GM23338 (cell line): Measurements from ENCODE around the gene RAB37. TPM values are rescaled to one million over a fixed set of nuclear protein-coding genes. Genes with fewer than 3 reads are reported as not detected.

Experiments used
- ATAC-seq: fragments of 200-7000 bp; cut with Tn5 transposase; 3 replicates; pipeline ENCODE4 v1.9.1; 2020
- DNase-seq: peaks from one replicate; pipeline ENCODE4 v3.0.0-alpha.2; 2015; ENCODE audit warnings: low spot score
- H2AFZ ChIP-seq: fragments of 200-600 bp; sonication (generic); 2 replicates; pipeline ENCODE4 v1.8.0; 2016; ENCODE audit warnings: antibody characterized with exemption, mild to moderate bottlenecking, moderate library complexity
- H3F3A ChIP-seq: fragments of 200-600 bp; sonication (generic); replicated peaks from 2 replicates; pipeline ENCODE4 v1.8.0; 2017; ENCODE audit warnings: antibody characterized with exemption, mixed run types, low read depth
- H3K27ac ChIP-seq: fragments of 200-600 bp; sonication (generic); 2 replicates; pipeline ENCODE4 v1.6.1; 2016; ENCODE audit warnings: low read depth
- H3K27me3 ChIP-seq: fragments of 200-600 bp; sonication (generic); 2 replicates; pipeline ENCODE4 v1.8.0; 2016; ENCODE audit warnings: mild to moderate bottlenecking, mixed run types, moderate library complexity; ENCODE audit not compliant: insufficient read depth
- H3K36me3 ChIP-seq: fragments of 200-600 bp; sonication (generic); 2 replicates; pipeline ENCODE4 v1.8.0; 2016; ENCODE audit warnings: mild to moderate bottlenecking; ENCODE audit not compliant: insufficient read depth
- H3K4me1 ChIP-seq: fragments of 200-600 bp; sonication (generic); 2 replicates; pipeline ENCODE4 v1.8.0; 2016; ENCODE audit warnings: mild to moderate bottlenecking, moderate library complexity; ENCODE audit not compliant: insufficient read depth
- H3K4me2 ChIP-seq: fragments of 200-600 bp; sonication (generic); 2 replicates; pipeline ENCODE4 v1.7.1; 2017; ENCODE audit warnings: mixed run types
- H3K4me3 ChIP-seq: fragments of 200-600 bp; sonication (generic); 2 replicates; pipeline ENCODE4 v1.6.1; 2016; ENCODE audit warnings: mixed run types
- H3K79me2 ChIP-seq: fragments of 200-600 bp; sonication (generic); replicated peaks from 2 replicates; pipeline ENCODE4 v1.8.0; 2017; ENCODE audit warnings: mild to moderate bottlenecking; ENCODE audit not compliant: insufficient read depth
- H3K9me2 ChIP-seq: fragments of 200-600 bp; sonication (generic); 2 replicates; pipeline ENCODE4 v1.8.0; 2017; ENCODE audit not compliant: insufficient read depth
- H4K20me1 ChIP-seq: fragments of 200-600 bp; sonication (generic); replicated peaks from 2 replicates; pipeline ENCODE4 v1.8.0; 2017; ENCODE audit warnings: mild to moderate bottlenecking; ENCODE audit not compliant: insufficient read depth
- H3K27ac Mint-ChIP-seq: 2 replicates; pipeline ENCODE4 v1.8.0; 2020; ENCODE audit warnings: inconsistent platforms, mild to moderate bottlenecking, moderate library complexity, mixed read lengths
- H3K27me3 Mint-ChIP-seq: 3 replicates; pipeline ENCODE4 v1.8.0; 2022; ENCODE audit warnings: low read depth, mild to moderate bottlenecking, moderate library complexity, mixed read lengths, inconsistent platforms; ENCODE audit not compliant: insufficient read depth, poor library complexity
- H3K36me3 Mint-ChIP-seq: 3 replicates; pipeline ENCODE4 v1.8.0; 2021; ENCODE audit warnings: low read depth, mild to moderate bottlenecking, inconsistent platforms, moderate library complexity, mixed read lengths
- H3K4me1 Mint-ChIP-seq: 3 replicates; pipeline ENCODE4 v1.8.0; 2020; ENCODE audit warnings: mild to moderate bottlenecking, inconsistent platforms, mixed read lengths
- H3K4me3 Mint-ChIP-seq: 3 replicates; pipeline ENCODE4 v1.8.0; 2021; ENCODE audit warnings: moderate library complexity, mild to moderate bottlenecking, inconsistent platforms, mixed read lengths
- H3K9me3 Mint-ChIP-seq: 3 replicates; pipeline ENCODE4 v1.8.0; 2020; ENCODE audit warnings: moderate library complexity, mild to moderate bottlenecking, inconsistent platforms, mixed read lengths
- CREB1 ChIP-seq: fragments of 250-450 bp; sonication (Bioruptor Pico); IDR thresholded peaks from 2 replicates; pipeline ENCODE4 v1.5.0; 2020; ENCODE audit warnings: low read depth, mild to moderate bottlenecking, moderate library complexity
- EZH2 ChIP-seq: fragments of 200-600 bp; sonication (generic); IDR thresholded peaks from one replicate; pipeline ENCODE4 v1.8.0; 2017; ENCODE audit warnings: antibody characterized with exemption, mild to moderate bottlenecking, low read depth; ENCODE audit not compliant: unreplicated experiment
- EZH2phosphoT487 ChIP-seq: fragments of 200-600 bp; sonication (generic); IDR thresholded peaks from one replicate; pipeline ENCODE4 v1.8.1; 2018; ENCODE audit warnings: antibody characterized with exemption; ENCODE audit not compliant: unreplicated experiment
- JUNB ChIP-seq: IDR thresholded peaks from one replicate; pipeline ENCODE4 v1.6.1; 2016; ENCODE audit warnings: antibody characterized with exemption; ENCODE audit not compliant: unreplicated experiment
- NANOG ChIP-seq: IDR thresholded peaks from 2 replicates; pipeline ENCODE4 v1.6.1; 2016; ENCODE audit warnings: antibody characterized with exemption, borderline replicate concordance
- POLR2AphosphoS5 ChIP-seq: IDR thresholded peaks from 2 replicates; pipeline ENCODE4 v1.6.1; 2016; ENCODE audit warnings: antibody characterized with exemption, low read depth
- STAT1 ChIP-seq: IDR thresholded peaks from one replicate; pipeline ENCODE4 v1.6.1; 2016; ENCODE audit warnings: antibody characterized with exemption; ENCODE audit not compliant: unreplicated experiment
- ZNF114 ChIP-seq: fragments of 250-450 bp; sonication (Bioruptor Pico); IDR thresholded peaks from 2 replicates; pipeline ENCODE4 v1.5.0; 2020; ENCODE audit warnings: mild to moderate bottlenecking, moderate library complexity
- ZNF331 ChIP-seq: fragments of 250-450 bp; sonication (Bioruptor Pico); IDR thresholded peaks from 2 replicates; pipeline ENCODE4 v1.5.0; 2020; ENCODE audit warnings: low read depth, mild to moderate bottlenecking, moderate library complexity
- polyA plus RNA-seq: library from polyadenylated mRNA; unstranded; fragments of >200 nt; fragmentation: Nextera tagmentation; extraction: Ambion mirVana; gene quantifications from 2 replicates; pipeline ENCODE4 v1.2.1, GENCODE V29; 2016
- total RNA-seq: library from RNA; depleted of rRNA; stranded (reverse); fragments of >200 nt; shearing (Covaris generic); gene quantifications from 2 replicates; pipeline ENCODE4 v1.2.3, GENCODE V29; 2014
- TF ChIP-seq, protein P1 (sequence below): fragments of 250-450 bp; sonication (Bioruptor Pico); IDR thresholded peaks from 2 replicates; pipeline ENCODE4 v1.5.0; 2020; ENCODE audit warnings: mild to moderate bottlenecking, moderate library complexity
- TF ChIP-seq, protein P2 (sequence below): IDR thresholded peaks from 2 replicates; pipeline ENCODE4 v1.6.1; 2016; ENCODE audit warnings: antibody characterized with exemption
- TF ChIP-seq, protein P3 (sequence below): IDR thresholded peaks from one replicate; pipeline ENCODE4 v1.6.1; 2018; ENCODE audit warnings: antibody characterized with exemption; ENCODE audit not compliant: unreplicated experiment
- TF ChIP-seq, protein P4 (sequence below), 2 experiments: fragments of 200-600 bp in 1 of 2; sonication (generic) in 1 of 2; conservative IDR thresholded peaks; 2 replicates each; pipeline versions ENCODE4 v1.5.1 to v1.6.1; 2016 to 2017; ENCODE audit warnings: antibody characterized with exemption in 2 of 2, low read depth in 2 of 2, mild to moderate bottlenecking in 2 of 2, moderate library complexity in 1 of 2

Gene RAB37
- total and polyA plus RNA-seq, 2 experiments from 2014 or later, result 3.3 to 5.2 TPM

DNA sequence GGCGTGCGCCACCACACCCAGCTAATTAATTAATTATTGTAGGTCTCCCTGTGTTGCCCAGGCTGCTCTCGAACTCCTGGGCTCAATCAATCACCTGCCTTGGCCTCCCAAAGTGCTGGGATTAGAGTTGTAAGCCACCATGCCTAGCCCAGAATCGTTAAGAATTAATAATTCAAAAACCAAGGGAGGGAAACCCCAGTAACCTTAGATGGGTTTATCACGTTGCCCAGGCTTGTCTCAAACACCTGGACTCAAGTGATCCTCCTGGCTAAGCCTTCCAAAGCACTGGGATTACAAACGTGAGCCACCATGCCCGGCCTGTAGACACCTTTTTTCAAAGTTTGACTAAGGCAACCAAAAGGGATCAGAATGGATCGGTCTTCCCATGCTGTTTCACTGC, 45.9 kb upstream of the RAB37 start:
- Histone ChIP-seq H2AFZ (no peak overlapping the region), H4K20me1 (no peaks in the 10 kb centered on the region), H3F3A (no peaks in the 10 kb centered on the region), H3K9me2 (no peaks in the 10 kb centered on the region), H3K27me3 (no peaks in the 10 kb centered on the region), H3K27ac (no peak overlapping the region), H3K4me3 (no peak overlapping the region), H3K36me3 (no peaks in the 10 kb centered on the region), H3K4me2 (no peak overlapping the region), H3K79me2 (no peaks in the 10 kb centered on the region), H3K4me1 (no peaks in the 10 kb centered on the region)
- Mint-ChIP-seq H3K27ac (no peak overlapping the region), H3K4me1 (no peaks in the 10 kb centered on the region), H3K4me3 (no peak overlapping the region), H3K27me3 (peaks cover 13% of the 10 kb centered on the region), H3K36me3 (no peaks in the 10 kb centered on the region), H3K9me3 (peaks cover 4% of the 10 kb centered on the region)
- no peak for DNase-seq
- TF ChIP-seq JUNB (no peak), NANOG (no peak), CREB1 (CRISPR knock-in tag) (no peak), POLR2AphosphoS5 (no peak), ZNF331 (no peak), ZNF114 (CRISPR knock-in tag) (no peak), EZH2phosphoT487 (no peak), STAT1 (no peak), EZH2 (no peak)
- TF ChIP-seq, protein P1, sequence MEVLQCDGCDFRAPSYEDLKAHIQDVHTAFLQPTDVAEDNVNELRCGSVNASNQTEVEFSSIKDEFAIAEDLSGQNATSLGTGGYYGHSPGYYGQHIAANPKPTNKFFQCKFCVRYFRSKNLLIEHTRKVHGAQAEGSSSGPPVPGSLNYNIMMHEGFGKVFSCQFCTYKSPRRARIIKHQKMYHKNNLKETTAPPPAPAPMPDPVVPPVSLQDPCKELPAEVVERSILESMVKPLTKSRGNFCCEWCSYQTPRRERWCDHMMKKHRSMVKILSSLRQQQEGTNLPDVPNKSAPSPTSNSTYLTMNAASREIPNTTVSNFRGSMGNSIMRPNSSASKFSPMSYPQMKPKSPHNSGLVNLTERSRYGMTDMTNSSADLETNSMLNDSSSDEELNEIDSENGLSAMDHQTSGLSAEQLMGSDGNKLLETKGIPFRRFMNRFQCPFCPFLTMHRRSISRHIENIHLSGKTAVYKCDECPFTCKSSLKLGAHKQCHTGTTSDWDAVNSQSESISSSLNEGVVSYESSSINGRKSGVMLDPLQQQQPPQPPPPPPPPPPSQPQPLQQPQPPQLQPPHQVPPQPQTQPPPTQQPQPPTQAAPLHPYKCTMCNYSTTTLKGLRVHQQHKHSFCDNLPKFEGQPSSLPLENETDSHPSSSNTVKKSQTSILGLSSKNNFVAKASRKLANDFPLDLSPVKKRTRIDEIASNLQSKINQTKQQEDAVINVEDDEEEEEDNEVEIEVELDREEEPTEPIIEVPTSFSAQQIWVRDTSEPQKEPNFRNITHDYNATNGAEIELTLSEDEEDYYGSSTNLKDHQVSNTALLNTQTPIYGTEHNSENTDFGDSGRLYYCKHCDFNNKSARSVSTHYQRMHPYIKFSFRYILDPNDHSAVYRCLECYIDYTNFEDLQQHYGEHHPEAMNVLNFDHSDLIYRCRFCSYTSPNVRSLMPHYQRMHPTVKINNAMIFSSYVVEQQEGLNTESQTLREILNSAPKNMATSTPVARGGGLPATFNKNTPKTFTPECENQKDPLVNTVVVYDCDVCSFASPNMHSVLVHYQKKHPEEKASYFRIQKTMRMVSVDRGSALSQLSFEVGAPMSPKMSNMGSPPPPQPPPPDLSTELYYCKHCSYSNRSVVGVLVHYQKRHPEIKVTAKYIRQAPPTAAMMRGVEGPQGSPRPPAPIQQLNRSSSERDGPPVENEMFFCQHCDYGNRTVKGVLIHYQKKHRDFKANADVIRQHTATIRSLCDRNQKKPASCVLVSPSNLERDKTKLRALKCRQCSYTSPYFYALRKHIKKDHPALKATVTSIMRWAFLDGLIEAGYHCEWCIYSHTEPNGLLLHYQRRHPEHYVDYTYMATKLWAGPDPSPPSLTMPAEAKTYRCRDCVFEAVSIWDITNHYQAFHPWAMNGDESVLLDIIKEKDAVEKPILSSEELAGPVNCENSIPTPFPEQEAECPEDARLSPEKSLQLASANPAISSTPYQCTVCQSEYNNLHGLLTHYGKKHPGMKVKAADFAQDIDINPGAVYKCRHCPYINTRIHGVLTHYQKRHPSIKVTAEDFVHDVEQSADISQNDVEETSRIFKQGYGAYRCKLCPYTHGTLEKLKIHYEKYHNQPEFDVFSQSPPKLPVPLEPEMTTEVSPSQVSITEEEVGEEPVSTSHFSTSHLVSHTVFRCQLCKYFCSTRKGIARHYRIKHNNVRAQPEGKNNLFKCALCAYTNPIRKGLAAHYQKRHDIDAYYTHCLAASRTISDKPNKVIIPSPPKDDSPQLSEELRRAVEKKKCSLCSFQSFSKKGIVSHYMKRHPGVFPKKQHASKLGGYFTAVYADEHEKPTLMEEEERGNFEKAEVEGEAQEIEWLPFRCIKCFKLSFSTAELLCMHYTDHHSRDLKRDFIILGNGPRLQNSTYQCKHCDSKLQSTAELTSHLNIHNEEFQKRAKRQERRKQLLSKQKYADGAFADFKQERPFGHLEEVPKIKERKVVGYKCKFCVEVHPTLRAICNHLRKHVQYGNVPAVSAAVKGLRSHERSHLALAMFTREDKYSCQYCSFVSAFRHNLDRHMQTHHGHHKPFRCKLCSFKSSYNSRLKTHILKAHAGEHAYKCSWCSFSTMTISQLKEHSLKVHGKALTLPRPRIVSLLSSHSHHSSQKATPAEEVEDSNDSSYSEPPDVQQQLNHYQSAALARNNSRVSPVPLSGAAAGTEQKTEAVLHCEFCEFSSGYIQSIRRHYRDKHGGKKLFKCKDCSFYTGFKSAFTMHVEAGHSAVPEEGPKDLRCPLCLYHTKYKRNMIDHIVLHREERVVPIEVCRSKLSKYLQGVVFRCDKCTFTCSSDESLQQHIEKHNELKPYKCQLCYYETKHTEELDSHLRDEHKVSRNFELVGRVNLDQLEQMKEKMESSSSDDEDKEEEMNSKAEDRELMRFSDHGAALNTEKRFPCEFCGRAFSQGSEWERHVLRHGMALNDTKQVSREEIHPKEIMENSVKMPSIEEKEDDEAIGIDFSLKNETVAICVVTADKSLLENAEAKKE (CRISPR knock-in tag), result no peak
- TF ChIP-seq, protein P2, sequence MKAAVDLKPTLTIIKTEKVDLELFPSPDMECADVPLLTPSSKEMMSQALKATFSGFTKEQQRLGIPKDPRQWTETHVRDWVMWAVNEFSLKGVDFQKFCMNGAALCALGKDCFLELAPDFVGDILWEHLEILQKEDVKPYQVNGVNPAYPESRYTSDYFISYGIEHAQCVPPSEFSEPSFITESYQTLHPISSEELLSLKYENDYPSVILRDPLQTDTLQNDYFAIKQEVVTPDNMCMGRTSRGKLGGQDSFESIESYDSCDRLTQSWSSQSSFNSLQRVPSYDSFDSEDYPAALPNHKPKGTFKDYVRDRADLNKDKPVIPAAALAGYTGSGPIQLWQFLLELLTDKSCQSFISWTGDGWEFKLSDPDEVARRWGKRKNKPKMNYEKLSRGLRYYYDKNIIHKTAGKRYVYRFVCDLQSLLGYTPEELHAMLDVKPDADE, result no peak
- TF ChIP-seq, protein P3, sequence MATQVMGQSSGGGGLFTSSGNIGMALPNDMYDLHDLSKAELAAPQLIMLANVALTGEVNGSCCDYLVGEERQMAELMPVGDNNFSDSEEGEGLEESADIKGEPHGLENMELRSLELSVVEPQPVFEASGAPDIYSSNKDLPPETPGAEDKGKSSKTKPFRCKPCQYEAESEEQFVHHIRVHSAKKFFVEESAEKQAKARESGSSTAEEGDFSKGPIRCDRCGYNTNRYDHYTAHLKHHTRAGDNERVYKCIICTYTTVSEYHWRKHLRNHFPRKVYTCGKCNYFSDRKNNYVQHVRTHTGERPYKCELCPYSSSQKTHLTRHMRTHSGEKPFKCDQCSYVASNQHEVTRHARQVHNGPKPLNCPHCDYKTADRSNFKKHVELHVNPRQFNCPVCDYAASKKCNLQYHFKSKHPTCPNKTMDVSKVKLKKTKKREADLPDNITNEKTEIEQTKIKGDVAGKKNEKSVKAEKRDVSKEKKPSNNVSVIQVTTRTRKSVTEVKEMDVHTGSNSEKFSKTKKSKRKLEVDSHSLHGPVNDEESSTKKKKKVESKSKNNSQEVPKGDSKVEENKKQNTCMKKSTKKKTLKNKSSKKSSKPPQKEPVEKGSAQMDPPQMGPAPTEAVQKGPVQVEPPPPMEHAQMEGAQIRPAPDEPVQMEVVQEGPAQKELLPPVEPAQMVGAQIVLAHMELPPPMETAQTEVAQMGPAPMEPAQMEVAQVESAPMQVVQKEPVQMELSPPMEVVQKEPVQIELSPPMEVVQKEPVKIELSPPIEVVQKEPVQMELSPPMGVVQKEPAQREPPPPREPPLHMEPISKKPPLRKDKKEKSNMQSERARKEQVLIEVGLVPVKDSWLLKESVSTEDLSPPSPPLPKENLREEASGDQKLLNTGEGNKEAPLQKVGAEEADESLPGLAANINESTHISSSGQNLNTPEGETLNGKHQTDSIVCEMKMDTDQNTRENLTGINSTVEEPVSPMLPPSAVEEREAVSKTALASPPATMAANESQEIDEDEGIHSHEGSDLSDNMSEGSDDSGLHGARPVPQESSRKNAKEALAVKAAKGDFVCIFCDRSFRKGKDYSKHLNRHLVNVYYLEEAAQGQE, result no peak
- TF ChIP-seq, protein P4, sequence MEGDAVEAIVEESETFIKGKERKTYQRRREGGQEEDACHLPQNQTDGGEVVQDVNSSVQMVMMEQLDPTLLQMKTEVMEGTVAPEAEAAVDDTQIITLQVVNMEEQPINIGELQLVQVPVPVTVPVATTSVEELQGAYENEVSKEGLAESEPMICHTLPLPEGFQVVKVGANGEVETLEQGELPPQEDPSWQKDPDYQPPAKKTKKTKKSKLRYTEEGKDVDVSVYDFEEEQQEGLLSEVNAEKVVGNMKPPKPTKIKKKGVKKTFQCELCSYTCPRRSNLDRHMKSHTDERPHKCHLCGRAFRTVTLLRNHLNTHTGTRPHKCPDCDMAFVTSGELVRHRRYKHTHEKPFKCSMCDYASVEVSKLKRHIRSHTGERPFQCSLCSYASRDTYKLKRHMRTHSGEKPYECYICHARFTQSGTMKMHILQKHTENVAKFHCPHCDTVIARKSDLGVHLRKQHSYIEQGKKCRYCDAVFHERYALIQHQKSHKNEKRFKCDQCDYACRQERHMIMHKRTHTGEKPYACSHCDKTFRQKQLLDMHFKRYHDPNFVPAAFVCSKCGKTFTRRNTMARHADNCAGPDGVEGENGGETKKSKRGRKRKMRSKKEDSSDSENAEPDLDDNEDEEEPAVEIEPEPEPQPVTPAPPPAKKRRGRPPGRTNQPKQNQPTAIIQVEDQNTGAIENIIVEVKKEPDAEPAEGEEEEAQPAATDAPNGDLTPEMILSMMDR (conservative IDR thresholded peaks at IDR 0.05; ENCODE audit: low read depth in 2 of 2), result no peak
- no peak for ATAC-seq
